GM12892 (cell line): ENCODE results near the gene GDI2.
"Not testable (repeated sequence)": the region's sequence is repeated elsewhere in the genome, so short reads cannot be mapped to it uniquely, and the experiment has no call there.

Source experiments
- POLR2A ChIP-seq: IDR thresholded peaks from 2 replicates; pipeline ENCODE4 v1.6.1; 2011; ENCODE audit warnings: low read depth, low read length, control low read depth
- TAF1 ChIP-seq: IDR thresholded peaks from 2 replicates; pipeline ENCODE4 v1.6.1; 2011; ENCODE audit warnings: low read depth, mild to moderate bottlenecking, control low read depth, low read length, borderline replicate concordance

GRCh38 chr10:5826511-5826910 lies 13.3 kb upstream of the GDI2 start:
- not testable (repeated sequence) for TF ChIP-seq TAF1, POLR2A
